HG03095 (cell line): ENCODE measurements around the gene PLAGL2.
"Not testable (repeated sequence)": the region's sequence is repeated elsewhere in the genome, so short reads cannot be mapped to it uniquely, and the experiment has no call there.

ENCODE experiments used
- ATAC-seq: cut with Tn5 transposase; IDR thresholded peaks from one replicate; pipeline ENCODE4 v1.9.1; 2021; ENCODE audit warnings: moderate library complexity; ENCODE audit not compliant: unreplicated experiment

PLAGL2 gene, protein sequence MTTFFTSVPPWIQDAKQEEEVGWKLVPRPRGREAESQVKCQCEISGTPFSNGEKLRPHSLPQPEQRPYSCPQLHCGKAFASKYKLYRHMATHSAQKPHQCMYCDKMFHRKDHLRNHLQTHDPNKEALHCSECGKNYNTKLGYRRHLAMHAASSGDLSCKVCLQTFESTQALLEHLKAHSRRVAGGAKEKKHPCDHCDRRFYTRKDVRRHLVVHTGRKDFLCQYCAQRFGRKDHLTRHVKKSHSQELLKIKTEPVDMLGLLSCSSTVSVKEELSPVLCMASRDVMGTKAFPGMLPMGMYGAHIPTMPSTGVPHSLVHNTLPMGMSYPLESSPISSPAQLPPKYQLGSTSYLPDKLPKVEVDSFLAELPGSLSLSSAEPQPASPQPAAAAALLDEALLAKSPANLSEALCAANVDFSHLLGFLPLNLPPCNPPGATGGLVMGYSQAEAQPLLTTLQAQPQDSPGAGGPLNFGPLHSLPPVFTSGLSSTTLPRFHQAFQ

DNA sequence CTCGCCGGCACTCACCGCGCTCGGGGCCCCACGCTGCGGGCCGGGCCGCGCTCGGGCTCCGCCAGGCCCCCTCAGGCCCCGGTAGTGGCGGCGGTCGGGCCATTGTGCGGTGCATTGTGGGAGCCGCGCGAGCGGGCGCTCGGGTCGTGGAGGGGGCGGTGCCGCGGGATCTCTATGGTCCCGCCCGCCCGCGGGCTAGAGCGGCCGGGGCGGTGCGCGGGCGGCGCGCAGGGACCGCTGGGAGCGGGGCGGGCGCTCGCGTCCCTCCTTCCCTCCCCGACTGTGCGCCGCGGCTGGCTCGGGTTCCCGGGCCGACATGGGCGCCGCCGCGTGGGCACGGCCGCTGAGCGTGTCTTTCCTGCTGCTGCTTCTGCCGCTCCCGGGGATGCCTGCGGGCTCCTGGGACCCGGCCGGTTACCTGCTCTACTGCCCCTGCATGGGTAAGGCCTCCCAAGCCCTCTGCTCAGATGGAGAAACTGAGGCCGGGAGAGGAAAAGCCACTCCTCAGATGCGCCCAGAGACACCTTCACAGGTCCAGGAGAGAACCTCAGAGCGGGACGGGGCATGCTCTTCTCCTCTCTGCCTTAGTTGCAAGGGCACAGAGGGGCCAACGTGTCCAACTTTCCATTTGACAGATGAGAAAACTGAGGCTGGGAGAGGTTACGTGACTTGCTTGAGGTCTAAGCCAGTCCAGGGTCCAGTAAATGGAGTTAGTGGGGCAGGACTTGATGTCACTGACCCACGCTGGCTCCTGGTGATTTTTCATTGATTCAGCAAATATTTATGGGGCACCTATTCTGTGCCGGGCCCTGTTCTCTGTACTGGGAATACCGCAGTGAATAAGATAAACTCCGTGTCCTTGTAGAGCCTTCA, at the start of gene PLAGL2, which contains the start of gene POFUT1:
PLAGL2 (minus strand) TSS at position 118 of the 873 bp plus-strand sequence. CDS start 5,565 bp downstream, outside the sequence.
POFUT1 (plus strand) TSS at position 255 of the 873 bp plus-strand sequence; CDS start at position 317, 62 bp downstream.
- peak; percentile 78 for ATAC-seq

DNA sequence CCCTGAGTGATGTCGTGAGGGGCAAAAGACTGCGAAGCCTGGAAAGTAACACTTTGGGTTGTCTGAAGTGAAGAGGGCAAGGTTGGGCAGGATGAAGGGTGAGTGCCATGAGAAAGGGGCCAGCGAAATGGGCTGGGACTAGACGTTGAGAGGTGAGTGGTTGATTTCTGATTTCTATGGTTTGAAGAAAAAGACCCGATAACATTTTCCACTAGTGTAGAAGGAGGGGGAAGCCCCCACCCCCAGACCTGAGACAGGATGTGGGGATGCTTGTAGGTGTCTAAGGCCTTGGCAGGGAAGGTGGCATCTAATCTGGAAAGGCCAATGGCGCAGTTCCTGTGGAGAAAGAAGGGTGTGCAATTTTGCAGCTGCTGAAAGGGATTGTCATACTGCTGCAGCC, 44.6 kb upstream of the PLAGL2 start:
- ATAC-seq, result no peak

DNA sequence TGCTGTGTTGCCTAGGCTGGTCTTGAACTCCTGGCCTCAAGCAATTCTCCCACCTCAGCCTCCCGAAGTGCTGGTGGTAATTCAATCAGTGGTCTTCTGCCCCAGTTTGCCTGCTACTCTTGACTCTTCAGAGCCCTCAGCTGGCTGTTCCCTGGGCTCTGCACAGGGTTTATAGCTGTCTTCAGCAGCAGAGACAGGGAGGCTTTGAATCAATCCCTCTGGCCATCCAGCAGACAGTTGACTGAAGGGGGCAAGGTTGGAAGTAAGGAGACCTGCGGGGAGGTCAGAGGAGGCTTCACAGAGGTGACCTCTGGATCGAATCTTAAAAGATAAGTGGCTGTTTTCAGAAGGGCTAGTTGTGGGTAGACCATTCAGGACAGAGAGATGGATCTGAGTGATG, 43.9 kb upstream of the PLAGL2 start:
- no peak for ATAC-seq

DNA sequence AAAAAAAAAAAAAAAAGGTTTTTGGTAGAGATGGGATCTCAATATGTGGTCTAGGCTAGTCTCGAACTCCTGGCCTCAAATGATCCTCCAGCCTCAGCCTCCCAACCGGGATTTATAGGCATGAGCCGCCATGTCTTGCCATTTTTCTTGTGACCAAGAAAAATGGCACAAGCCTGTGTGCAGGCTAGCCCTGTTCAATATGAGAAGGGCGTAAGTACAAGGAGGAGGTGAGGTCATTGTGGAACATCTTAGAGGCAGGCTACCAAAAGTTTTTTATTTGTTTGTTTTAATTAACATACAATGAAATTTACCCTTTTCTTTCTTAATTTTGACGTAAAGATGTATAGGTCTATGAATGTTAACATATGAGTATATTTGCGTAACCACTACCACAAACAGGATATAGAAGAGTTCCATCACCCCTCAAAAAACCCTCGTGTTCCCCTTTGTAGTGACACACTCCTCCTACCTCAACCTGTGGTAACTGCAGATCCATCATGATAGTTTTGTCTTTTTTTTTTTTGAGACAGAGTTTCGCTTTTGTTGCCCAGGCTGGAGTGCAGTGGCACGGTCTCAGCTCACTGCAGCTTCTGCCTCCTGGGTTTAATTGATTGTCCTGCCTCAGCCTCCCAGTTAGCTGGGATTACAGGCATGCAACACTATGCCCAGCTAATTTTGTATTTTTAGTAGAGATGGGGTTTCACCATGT, 41.6 kb upstream of the PLAGL2 start:
- no peak for ATAC-seq

DNA sequence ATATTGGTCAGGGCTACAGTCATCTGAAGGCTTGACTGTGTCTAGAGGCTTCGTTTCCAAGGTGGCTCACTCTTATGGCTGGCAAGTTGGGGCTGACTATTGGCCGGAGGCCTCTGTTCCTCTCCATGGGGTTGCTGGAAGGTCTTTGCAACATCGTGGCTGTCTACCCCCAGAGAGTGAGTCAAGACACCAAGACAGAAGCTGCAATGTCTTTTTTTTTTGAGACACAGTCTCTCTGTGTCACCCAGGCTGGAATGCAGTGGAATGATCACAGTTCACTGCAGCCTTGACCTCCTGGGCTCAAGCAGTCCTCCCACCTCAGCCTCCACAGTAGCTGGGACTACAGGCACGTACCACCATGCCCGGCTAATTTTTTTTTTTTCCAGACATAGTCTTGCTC, 40.5 kb upstream of the PLAGL2 start:
- ATAC-seq, result no peak

DNA sequence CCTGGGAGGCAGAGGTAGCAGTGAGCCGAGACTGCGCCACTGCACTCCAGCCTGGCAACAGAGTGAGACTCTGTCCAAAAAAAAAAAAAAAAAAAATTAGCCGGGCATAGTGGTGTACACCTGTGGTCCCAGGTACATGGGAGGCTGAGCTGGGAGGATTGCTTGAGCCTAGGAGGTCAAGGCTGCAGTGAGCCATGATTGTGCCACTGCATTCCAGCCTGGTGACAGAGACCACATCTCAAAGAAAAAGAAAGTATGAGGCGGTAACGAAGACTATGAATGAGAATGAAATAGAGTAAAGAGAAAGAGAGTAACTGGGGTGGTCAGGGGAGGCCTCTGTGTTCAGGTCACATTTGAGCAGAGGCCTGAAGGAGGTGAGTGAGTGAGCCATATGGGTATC, 38.7 kb upstream of the PLAGL2 start:
- ATAC-seq, result not testable (repeated sequence)

DNA sequence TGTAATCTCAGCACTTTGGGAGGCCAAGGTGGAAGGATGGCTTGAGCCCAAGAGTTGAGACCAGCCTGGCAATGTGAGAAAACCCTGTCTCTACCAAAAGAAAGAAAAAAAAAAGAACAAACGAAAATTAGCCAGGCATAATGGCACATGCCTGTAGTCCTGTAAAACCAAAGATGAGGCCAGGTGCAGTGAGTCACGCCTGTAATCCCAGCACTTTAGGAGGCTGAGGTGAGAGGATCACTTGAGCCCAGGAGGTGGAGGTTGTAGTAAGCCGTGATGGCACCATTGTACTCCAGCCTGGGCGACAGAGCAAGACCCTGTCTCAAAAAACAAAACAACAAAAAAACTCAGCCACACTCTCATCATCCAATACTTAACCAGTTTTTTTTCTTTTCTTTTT, 37.4 kb upstream of the PLAGL2 start:
- no peak for ATAC-seq

DNA sequence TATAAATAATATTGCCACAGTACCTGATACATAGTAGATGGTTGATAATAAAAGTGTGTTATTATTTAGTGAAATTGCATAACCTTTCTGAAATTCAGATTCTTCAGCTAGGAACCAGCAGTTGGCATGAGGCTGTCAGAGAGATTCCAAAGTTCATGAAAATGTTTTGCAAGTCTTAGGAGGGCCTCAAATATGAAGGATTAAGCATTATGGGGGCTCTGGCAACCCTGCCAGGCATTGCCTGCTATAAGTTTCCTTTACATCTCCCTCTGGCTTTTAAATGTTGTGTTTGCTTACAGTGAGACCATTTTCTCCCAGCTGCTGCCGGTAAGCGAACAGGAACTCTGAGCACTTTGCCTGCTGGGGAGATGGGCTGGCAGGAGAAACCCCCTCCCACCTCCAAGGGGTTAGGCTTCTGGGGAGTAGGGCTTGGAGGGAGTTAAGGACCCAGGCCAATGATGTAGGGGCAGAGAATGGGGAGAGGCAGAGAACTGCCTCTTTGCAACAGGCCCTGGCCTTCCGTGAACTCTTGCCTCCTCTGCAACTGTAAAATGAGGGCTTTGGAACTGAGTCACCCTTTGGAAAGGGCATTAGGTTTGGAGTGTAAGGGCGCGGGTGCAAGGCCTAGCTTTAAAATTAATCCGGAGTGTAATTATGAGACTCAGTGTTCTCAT, 36.7 kb upstream of the PLAGL2 start:
- no peak for ATAC-seq

DNA sequence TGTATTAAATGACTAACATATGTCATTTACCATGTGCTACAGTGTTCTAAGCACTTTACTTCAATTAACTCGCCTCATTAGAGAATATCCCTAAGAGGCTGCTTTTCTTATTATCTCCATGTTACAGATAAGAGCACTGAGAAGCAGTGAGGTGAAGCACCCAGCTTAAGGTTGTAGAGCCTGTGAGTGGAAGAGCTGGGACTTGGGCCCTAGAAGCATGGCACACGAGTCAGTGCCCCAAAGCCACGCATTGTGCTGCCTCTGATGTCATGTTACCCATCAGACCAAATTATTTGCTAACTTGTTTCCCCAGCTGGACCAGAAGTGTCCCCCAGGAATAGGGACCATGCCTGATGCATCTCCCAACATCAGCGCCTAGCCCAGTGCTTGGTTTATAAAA, 34.3 kb upstream of the PLAGL2 start:
- ATAC-seq, result no peak

DNA sequence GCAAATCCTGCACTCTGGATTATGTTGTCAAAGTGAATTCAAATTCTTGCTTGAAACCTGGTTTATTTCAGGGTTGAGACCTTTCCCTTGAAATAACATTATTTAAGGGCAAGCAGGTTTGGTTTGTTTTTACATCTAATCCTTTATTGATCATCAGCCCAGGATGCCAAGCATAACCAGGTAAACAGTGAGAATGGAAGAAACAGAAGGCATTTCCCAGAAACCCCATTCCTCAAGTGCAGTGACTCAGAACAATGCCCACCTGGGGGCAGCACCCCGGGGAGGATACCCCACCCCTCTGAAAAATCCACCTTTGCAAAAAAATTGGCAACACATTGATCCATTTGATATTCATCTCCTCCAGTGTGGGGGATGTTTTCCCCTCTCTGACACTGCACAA, 32.7 kb upstream of the PLAGL2 start:
- no peak for ATAC-seq

DNA sequence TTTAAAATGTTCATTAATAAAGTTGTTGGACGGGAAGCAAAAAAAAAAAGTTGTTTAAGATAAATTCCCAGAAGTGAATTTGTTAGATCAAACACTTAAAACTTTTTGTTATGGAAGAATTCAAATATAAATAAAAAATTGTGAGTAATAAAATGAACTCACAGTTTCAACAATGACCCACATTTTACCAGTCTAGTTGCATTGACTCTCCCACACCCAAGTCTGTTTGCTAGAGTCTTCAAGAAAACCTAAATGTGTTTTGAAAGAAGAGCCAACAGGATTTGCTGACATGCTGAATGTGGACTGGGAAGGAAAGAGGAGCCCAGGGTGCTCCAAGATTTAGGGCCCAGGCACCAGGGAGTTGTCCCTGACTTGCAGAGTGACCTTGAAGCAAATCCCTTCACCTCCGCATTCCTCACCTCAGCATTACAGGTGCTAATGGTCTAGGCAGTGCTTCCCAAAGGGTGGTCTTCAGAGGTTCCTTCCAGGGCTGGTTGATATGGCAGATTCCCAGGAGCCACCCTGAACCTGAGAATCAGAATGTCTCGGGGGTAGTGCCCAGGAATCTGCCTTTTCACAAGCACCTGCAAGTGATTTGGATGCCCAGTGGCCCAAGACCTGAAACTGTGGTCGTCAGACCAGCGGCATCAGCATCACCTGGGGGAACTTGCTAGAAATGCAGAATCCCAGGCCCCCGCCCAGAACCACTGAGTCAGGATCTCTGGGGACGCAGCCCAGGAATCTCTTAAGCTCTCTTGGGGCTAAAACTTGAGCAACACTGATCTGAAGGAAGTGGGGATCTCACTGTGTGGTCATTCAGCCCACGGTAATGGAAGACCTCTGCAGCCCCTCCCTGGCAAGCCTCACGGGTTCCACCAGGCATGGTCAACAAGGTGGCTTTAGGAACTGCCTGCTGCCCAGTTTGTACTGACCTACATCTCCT, 31.2 kb upstream of the PLAGL2 start:
- no peak for ATAC-seq

DNA sequence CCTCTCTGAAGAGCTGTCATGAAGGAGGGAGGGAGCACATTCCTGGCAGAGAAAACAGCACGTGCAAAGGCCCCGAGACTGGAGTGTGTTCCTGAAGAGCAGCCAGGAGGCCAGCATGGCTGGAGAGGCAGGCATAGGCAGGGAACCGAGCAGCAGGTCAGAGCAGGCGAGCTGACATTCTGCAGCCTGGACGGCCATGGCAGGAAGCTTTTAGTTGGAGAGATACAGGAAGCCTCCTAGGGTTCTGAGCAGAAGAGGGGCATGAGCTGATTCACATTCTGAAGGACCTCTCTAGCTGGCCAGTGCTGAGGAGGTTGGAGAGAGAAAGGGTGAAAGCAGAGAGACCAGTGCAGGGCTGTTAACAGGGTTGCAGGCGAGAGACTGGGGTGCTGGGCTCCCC, 29.9 kb upstream of the PLAGL2 start:
- ATAC-seq, result no peak

DNA sequence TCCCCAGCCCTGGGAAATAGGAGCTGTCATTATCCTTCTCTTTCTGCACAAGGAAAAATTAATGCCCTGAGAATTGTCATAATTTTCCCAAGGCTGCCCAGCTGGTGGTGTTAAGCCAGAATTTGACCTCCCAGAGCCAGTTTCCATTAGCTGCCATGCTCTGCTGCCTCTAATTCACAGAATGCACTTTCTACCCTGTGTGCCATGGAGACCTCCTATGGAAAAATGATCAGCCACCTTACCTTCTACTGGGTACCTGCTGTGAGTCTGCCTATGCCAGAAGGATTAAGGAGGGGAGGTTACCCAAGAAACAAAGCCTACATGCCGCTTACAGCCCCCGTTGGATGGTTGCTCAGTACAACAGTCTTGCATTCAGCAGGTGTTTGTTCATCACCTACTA, 29.3 kb upstream of the PLAGL2 start:
- no peak for ATAC-seq

DNA sequence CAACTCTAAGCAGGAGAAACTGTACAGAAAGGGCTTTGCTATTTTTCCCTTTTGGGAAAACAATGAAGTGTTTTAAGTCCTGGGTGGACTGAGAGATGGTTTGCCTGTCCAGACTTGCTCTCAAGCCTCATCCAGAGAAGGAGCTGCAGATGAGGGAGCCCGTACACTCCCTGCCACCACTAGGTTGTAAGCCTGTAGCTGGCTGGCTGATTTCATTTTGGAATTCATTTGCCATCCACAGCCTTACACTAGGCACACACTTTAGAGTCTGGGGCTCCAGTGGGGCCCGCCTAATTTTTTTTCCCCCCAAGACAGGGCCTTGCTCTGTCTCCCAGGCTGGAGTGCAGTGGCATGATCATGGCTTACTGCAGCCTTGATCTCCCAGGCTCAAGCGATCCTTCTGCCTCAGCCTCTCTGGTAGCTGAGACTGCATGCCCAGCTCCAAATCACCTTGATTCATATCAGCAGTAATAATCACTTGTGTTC, 28.5 kb upstream of the PLAGL2 start:
- ATAC-seq, result no peak

DNA sequence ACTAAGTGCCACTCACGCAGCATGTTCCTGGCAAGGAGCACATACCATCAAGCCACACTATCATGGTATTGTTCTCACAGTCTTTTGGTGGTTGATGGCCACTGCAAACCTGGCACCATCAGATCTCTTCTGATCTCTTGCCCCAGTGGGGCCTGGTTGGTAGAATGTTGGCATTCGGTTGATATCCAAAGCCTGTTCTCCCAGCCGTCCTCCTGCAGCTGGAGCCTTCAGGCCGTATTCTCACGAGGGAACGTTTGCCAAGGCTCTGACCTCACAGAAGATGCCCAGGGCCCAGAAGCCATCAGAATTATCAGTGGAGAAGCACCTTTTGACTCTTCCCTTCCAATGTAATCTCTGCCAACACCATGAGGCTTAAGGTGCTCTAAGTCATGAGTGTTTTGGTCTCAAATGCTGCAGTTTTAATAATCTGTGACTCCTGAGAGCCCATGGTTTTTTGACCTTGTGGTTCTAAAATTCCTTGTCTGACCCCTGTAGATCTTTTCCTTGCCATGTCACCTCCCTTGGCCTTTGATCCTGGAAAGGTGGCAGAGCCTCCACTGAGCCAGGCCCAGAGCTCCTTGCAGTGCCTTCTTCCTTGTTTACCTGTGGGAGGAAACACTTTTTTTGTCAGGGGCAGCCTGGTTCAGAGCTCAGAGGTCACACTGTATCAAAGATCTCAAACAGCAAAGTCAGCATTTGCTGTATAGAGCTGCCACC, 27.9 kb upstream of the PLAGL2 start:
- ATAC-seq, result no peak

DNA sequence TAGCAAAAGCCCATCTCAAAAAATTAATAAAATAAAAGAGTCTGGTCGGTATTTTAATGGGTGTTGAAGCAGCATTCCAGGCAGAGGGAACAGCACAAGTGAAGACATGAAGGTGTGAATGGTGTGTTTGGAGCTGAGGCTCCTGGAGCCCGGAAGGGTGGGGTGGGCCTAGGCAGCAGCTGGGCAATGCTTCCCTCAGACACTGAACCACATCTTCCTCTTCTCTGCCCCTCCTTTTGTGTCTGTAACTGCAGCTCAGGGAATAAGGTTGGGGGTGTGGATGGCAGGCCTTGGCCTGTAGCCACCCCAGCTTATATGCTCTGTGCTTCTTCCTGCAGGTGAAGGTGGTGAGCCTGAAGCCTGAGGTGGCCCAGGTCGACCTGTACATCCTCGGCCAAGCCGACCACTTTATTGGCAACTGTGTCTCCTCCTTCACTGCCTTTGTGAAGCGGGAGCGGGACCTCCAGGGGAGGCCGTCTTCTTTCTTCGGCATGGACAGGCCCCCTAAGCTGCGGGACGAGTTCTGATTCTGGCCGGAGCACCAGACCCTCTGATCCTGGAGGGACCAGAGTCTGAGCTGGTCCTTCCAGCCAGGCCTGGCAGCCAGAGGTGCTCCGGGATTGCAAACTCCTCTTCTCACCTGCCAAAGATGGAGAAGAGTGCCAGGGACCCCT, 26.7 kb upstream of the PLAGL2 start:
- ATAC-seq, result no peak

DNA sequence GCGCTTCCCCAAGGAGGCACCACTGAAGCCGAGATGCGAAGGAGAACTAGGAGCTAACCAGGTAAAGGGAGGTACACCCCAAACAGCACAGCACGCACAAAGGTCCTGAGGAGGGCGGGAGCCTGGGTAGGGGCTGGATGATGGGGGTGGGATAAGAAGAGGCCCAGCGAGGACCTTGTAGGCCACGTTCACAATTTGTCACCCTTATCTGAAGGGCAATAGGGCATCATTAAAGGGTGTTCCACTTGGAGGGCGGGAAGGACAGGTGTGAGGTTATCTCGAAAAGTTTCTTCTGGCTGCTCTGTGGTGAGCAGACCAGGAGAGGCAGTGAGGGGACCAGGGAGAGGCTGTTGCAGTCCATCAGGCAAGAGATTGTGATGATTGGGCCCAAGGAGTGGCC, 25.7 kb upstream of the PLAGL2 start:
- no peak for ATAC-seq

DNA sequence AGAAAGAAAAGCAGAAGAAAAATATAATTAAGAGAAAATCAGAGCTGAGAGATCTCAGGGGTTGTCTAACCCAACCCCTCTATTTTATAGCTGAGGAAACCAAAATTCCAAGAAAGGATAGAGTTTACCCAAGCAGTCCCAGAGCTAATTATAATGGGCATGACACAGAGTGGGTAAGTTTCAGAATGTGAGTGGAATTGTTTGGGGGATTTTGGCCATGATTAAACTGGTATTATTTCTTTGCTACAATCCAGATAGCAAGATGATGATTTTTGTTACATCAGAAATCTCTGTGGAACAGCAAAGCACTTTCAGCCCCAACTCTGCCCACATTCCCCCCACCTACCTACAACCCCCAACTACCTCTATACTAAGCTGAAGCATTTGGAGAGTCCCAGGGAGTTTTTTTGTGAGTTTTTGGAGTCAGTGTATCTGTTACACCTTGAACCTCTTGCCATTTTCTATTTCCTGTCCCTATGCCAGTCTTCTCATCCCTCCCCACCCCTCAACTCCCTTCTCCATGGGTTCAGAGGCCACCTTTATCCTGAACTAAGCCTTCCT, 24.9 kb upstream of the PLAGL2 start:
- no peak for ATAC-seq
